ENCODE data around the gene MVK. TPM values are rescaled to one million over a fixed set of nuclear protein-coding genes. Genes with fewer than 3 reads are reported as not detected.
A peak's percentile ranks its signal among the peaks of the same experiment; 100 is the strongest.

Gene MVK
- total RNA-seq, 1 donor from 2014 or later = 28.1 TPM

- Mint-ChIP-seq H3K4me3 (peak overlapping the region; percentile 19), H3K9me3 (no peaks in the 10 kb centered on the region), H3K36me3 (no peaks in the 10 kb centered on the region), H3K27ac (peak overlapping the region; percentile 5), H3K4me1 (ENCODE audit: unreplicated experiment) (no peaks in the 10 kb centered on the region), H3K27me3 (peaks cover 81% of the 10 kb centered on the region)
- DNase-seq (ENCODE audit: extremely low spot score, unreplicated experiment) = no peak
- no peak for TF ChIP-seq CTCF (conservative IDR thresholded peaks at IDR 0.05)
These were observed 40.3 kb downstream of the MVK start for GRCh38 chr12:109613649-109614455.

GRCh38 chr12:109615556-109616229 lies 42.1 kb downstream of the MVK start:
- TF ChIP-seq CTCF (conservative IDR thresholded peaks at IDR 0.05) = no peak
- DNase-seq (ENCODE audit: extremely low spot score, unreplicated experiment) = no peak
- no peak overlapping the region for H3K27ac Mint-ChIP-seq
- no peaks in the 10 kb centered on the region for H3K4me1 Mint-ChIP-seq (ENCODE audit: unreplicated experiment)
- no peak overlapping the region for H3K4me3 Mint-ChIP-seq
- no peaks in the 10 kb centered on the region for H3K9me3 Mint-ChIP-seq
- H3K36me3 Mint-ChIP-seq = no peaks in the 10 kb centered on the region
- H3K27me3 Mint-ChIP-seq = peaks cover 82% of the 10 kb centered on the region

- H3K9me3 Mint-ChIP-seq = no peaks in the 10 kb centered on the region
- no peak for TF ChIP-seq CTCF (conservative IDR thresholded peaks at IDR 0.05)
- DNase-seq (ENCODE audit: extremely low spot score, unreplicated experiment) = no peak
- no peak overlapping the region for H3K4me3 Mint-ChIP-seq
- no peaks in the 10 kb centered on the region for H3K36me3 Mint-ChIP-seq
- peaks cover 11% of the 10 kb centered on the region for H3K4me1 Mint-ChIP-seq (ENCODE audit: unreplicated experiment)
- H3K27ac Mint-ChIP-seq = no peak overlapping the region
- H3K27me3 Mint-ChIP-seq = peaks cover 87% of the 10 kb centered on the region
These were observed 43.9 kb downstream of the MVK start for GRCh38 chr12:109617491-109617890.

- H3K9me3 Mint-ChIP-seq = no peaks in the 10 kb centered on the region
- no peak overlapping the region for H3K4me3 Mint-ChIP-seq
- no peak for TF ChIP-seq CTCF (conservative IDR thresholded peaks at IDR 0.05)
- H3K4me1 Mint-ChIP-seq (ENCODE audit: unreplicated experiment) = peaks cover 11% of the 10 kb centered on the region
- no peaks in the 10 kb centered on the region for H3K36me3 Mint-ChIP-seq
- no peak overlapping the region for H3K27ac Mint-ChIP-seq
- DNase-seq (ENCODE audit: extremely low spot score, unreplicated experiment) = no peak
- H3K27me3 Mint-ChIP-seq = peaks cover 85% of the 10 kb centered on the region
These were observed 44.5 kb downstream of the MVK start for GRCh38 chr12:109618082-109618481.

- no peak overlapping the region for H3K4me3 Mint-ChIP-seq
These were observed 45.5 kb downstream of the MVK start for GRCh38 chr12:109619002-109619604.

More at GRCh38 chr12:109619002-109619604, 45.5 kb downstream of the MVK start:
- H3K4me1 Mint-ChIP-seq (ENCODE audit: unreplicated experiment) = peaks cover 11% of the 10 kb centered on the region
- no peak for TF ChIP-seq CTCF (conservative IDR thresholded peaks at IDR 0.05)
- H3K9me3 Mint-ChIP-seq = no peaks in the 10 kb centered on the region
- no peaks in the 10 kb centered on the region for H3K36me3 Mint-ChIP-seq
- DNase-seq (ENCODE audit: extremely low spot score, unreplicated experiment) = no peak
- no peak overlapping the region for H3K27ac Mint-ChIP-seq
- H3K27me3 Mint-ChIP-seq = peaks cover 75% of the 10 kb centered on the region

Data from type B pancreatic cell (in vitro differentiated cells).